GM21737 (cell line): ENCODE results near the gene GADL1.

ENCODE experiments used
- ATAC-seq: cut with Tn5 transposase; IDR thresholded peaks from one replicate; pipeline ENCODE4 v1.9.1; 2021; ENCODE audit warnings: mild to moderate bottlenecking, moderate library complexity; ENCODE audit not compliant: unreplicated experiment

Gene GADL1

DNA sequence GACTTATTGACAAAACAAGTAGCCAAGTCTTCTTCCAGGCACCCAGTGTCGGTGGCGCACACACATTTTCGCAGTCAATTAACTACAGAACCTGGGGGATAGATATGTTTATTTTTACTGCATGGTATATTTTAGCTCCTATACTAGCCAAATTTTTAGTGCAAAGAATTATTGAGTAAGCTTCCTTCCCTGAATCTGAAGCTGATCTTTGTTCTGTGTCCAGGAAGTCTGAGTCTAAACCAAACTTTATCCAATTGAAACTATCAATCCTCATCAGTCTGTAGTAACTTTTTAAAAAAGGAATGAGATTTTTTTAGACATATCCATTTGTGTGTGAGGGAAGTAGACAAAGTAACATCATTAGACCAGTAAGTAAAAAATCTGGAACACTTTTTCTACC, 133.1 kb downstream of the GADL1 start:
- ATAC-seq, result no peak

DNA sequence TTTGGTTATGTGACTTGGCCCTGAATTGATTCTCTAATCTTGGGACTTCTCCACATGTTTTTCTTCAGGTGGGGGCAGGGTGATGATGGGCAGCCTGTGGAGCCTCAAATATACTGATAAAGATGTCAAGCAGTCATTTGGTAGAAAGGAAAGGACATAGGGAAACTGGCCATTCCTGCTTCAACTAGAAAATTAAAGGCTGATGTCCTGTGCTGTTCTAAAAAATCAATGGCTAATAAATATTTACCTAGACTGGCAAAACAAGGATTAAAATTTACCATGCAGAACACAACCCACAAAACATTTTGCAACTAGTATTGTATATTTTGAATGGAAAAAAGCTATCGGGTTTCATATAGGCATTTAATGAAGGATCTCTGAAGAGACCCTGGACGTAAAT, 133.7 kb downstream of the GADL1 start:
- no peak for ATAC-seq

DNA sequence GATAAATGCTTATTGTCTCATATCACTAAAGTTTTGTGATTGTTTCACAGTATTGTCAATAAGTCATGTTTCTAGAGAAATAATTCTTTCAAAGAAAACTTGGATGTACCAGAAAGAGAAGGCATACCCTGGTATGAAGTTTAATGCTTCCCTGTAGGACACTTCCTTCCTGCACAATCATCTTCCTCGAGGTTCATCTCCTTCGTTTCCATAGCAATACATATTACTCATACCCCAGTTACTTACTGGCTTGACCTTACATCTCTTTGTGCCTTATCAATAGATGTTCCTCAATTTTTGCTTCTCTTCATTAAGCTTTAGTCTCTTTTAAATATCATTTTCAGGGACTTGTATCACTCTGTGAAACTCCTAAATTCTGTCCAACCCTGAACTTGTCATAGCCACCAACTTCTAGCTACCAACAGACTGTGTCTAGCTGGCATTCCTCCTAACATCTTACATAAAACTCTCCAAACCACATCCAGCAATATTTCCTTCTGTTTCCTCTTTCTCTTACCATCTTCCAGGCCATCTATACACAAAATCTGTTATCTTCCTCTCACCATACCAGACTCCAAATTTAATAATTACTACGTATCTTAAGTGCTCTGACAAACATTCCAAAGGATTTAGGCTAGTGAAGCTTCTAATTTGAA, 134.3 kb downstream of the GADL1 start:
- ATAC-seq, result no peak

DNA sequence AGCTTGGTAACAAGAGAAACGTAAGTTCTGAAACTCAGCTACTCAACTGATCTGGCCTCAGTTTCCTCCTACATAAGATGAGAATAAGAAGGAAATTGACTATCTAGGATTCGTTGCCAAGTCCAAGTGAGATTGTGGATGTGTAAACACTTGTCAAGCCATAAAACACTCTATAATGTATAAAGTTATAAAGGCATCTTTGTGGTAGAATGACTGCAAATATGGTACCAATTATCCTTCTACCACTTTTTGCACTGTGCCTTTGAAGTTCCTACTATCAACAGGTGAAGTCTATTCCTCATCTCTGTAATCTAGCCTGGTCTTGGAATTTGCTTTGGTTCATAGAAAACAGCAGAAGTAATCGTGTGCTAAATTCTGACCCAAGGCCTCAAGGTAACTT, 138.2 kb downstream of the GADL1 start:
- no peak for ATAC-seq

- ATAC-seq, result no peak
Observed at GRCh38 chr3:30754426-30754825, 140.0 kb downstream of the GADL1 start.

GRCh38 chr3:30753766-30754165, 140.7 kb downstream of the GADL1 start:
- no peak for ATAC-seq

DNA sequence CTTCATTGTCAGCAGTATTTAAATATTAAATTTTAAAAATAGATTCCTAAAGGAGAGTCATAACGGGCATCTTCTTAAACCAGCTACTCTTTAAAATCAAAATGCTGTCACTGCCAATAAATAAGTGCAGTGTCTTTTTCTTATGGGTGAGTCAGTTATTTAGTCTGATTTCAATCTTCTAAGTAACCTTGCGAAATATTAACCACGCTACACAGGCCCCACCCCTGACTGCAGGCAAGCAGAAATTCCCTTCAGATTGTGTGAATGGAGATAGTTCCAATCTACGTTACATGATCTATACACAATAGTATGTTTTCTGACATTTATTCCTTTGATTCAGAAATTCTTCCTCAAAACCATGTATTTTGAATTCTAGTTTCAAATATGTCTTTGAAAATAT, 141.5 kb downstream of the GADL1 start:
- no peak for ATAC-seq

GRCh38 chr3:30752491-30752890, 142.0 kb downstream of the GADL1 start:
- ATAC-seq, result no peak

GRCh38 chr3:30751610-30752299, 142.7 kb downstream of the GADL1 start:
- ATAC-seq, result peak; percentile 50

DNA sequence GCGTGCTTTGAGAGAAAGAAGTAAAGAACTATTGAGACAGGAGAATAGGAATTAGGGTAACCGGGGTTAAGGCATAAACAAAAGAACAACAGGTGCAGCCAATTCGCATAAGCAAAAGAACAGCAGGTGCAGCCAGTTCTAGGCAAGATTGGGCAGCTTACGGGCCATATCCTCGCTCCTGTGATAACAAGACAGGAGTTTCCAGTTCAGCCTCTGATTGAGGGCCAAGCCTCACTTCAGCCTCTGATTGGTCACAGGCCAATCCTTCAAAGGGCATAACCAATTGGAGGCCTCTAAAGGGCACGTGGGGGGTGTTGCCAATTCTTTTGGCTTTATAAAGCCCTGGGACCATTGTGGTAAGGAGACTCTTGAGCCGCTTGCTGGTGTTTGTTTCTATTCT, 143.5 kb downstream of the GADL1 start:
- no peak for ATAC-seq

- no peak for ATAC-seq
Observed at GRCh38 chr3:30749230-30749629, 145.2 kb downstream of the GADL1 start.

- no peak for ATAC-seq
Observed at GRCh38 chr3:30747771-30748281, 146.6 kb downstream of the GADL1 start.

DNA sequence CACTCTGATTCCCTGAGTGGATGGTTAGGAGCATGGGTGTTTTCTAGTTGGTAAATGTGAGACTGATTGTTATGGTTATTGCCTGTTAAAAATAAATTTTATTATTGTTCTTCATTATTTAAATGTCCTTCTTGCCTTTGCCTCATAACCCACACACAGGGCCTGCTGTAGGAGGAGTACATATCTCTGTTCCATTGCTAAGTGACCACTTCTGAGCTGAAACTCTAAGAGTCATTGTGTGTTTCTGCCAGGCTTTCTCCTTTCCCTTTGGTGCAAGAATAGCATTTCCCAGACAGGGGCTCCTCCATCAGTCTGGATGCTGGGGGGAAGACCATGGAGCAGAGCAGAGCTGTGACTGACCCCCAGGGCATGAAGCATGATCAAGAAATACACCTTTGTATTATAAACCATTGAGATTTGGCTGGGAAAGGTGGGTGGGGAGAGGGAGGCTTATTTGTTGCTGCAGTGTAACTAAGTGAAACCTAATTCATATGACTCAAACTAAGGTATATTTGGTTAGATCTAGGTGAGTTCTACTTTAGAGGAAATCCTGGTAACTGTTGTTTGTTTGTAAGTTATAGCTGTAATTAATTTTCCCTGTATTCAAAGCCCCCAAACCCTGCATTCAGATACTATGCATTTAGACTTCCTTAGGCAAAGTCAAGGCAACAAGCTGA, 150.7 kb downstream of the GADL1 start:
- ATAC-seq, result no peak

DNA sequence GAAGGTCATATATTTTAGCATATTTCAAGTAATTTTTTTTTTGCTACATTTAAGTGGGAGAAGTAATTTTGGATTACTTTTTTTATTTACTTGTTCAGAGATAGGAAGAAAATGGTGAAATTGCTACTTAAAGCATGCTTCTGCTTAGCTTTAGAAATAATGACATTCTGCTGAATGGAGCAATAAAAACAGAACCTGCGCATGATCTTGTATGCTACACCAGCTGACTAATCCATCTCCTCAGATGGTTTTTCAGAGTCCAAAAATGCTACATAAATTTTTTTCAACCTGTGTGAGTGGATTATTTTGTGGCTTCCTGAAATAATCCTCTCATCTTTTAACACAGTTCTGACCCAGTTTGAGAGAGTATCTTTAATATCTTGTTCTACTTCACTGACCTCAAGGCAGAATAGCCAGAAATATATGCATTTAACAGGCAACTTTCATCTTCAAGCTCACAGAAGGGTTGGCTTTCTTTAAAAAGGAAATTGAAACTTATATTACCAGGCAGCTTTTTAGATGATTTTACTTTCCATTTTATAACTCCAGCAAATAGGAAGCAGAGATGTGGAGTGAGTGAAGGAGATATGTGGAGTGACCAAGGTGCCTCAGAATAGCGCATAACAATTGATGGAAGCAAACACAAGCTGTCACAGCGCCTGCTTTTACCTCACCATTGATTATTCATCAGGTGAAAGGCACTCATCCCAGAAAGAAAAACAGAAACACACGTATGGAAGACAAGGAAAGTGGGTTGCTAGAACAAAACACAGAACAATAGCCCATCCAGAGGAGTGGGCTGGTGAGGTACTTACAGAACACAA, 151.5 kb downstream of the GADL1 start:
- ATAC-seq, result no peak

GRCh38 chr3:30741889-30742288, 152.6 kb downstream of the GADL1 start:
- no peak for ATAC-seq

DNA sequence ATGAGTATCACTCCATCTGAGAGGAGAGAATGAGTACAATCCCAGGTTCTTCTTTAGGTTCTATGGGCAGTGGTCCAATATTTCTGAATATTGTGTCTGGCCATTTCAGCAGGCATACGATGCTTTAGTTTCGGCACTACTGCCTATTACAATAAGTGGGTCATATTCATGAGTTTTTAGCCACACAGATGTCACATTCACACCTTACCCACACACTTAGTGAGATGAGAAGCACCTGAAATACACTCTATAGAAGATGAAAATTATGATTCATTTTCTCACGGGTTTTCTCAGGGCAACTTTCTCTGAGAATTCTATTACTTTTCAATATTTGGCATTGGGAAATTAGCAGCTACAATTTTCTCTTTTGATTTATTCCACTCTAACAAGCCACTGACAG, 155.9 kb downstream of the GADL1 start:
- no peak for ATAC-seq

DNA sequence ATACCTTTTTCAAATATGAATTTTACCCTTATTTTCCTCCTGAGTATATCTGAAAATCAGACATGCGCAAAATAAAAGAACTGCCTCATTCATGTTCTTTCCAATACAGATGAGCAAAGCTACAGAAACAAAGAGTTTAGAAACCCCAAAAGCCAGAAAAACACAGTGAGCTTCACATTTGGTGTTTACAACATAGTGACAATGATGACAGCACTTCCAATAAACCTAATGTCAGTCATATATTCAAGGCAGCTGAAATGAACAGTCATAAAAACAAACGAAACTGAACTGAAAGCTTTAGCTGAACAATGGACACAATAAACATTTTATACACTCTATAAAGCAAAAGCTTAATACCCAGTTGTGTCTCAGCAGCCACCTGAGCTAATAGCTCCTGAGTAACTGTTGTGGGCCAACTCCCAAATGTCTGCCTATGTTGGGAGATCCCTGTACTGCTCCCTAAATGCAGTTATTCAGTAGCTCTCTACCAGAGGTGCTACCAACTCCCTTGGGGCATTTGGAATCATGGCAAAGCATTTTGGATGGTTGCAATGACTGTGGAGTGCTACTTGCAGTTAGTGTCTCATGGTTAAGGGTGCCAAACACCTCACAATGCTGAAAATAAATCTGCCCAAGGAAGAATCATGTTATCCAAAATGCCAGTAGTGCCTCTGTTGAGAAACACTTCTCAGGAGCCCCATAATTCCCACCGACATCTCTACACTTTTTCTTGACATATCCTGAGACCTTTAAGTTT, 156.5 kb downstream of the GADL1 start:
- no peak for ATAC-seq

- ATAC-seq, result no peak
Observed at GRCh38 chr3:30733696-30734095, 160.8 kb downstream of the GADL1 start.

GRCh38 chr3:30733209-30733608, 161.3 kb downstream of the GADL1 start:
- no peak for ATAC-seq

DNA sequence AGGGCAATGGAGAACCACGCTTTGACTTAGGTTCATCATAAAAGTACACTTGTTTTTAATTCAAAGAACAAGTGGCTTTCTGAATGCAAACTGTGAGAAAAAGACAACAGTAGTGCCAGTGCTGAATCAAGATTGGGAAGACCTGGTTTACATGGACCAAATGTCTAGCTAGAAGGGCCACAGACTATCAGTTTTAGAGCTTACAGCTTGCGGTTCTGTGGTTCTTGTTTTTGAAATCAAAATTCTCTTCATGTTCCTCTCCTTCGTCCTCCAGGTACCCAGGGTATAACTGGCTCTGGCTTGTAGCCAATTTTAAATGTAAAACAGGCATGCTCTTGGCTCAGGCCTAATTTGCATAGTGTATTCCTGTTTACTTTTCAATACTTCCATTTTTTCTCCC, 163.5 kb downstream of the GADL1 start:
- no peak for ATAC-seq
